HEK293 (cell line): Measurements from ENCODE around the gene OLFM3.

Experiments used
- CTCF ChIP-seq: fragments of 450-650 bp; formaldehyde crosslinking; IDR thresholded peaks from 2 replicates; pipeline ENCODE4 v1.5.1; 2016; ENCODE audit warnings: missing biosample characterization, missing genetic modification characterization
- ZBTB8A ChIP-seq: fragments of 450-650 bp; formaldehyde crosslinking; IDR thresholded peaks from 2 replicates; pipeline ENCODE4 v1.5.1; 2016; ENCODE audit warnings: missing biosample characterization, missing genetic modification characterization
- ZNF37A ChIP-seq: fragments of 450-650 bp; IDR thresholded peaks from 2 replicates; pipeline ENCODE4 v1.5.1; 2018; ENCODE audit warnings: missing biosample characterization, missing genetic modification characterization
- ZNF785 ChIP-seq: fragments of 450-650 bp; formaldehyde crosslinking; IDR thresholded peaks from 2 replicates; pipeline ENCODE4 v1.5.1; 2016; ENCODE audit warnings: missing biosample characterization, missing genetic modification characterization
- ZNF792 ChIP-seq: fragments of 450-650 bp; formaldehyde crosslinking; IDR thresholded peaks from 2 replicates; pipeline ENCODE4 v1.5.1; 2016; ENCODE audit warnings: missing biosample characterization, missing genetic modification characterization

- TF ChIP-seq CTCF (tag by site-specific recombination) (no peak), ZBTB8A (tag by site-specific recombination) (no peak), ZNF785 (tag by site-specific recombination) (no peak), ZNF37A (tag by site-specific recombination) (no peak), ZNF792 (tag by site-specific recombination) (no peak)
These were observed 67.4 kb downstream of the OLFM3 start for GRCh38 chr1:101929343-101929742.
